PC-3 (cell line): Measurements from ENCODE around the gene LTBP1. TPM values are rescaled to one million over a fixed set of nuclear protein-coding genes. Genes with fewer than 3 reads are reported as not detected.

ENCODE experiments used
- ATAC-seq: fragments of 200-7000 bp; cut with Tn5 transposase; 2 replicates; pipeline ENCODE4 v1.9.1; 2020; ENCODE audit warnings: mild to moderate bottlenecking, moderate library complexity
- BruUV-seq: library from RNA; stranded (reverse); fragments of 400-500 nt; replicated peaks from 2 replicates; lab custom pipeline; 2021; lab: Mats Ljungman, UMichigan
- CTCF ChIA-PET: fragments of 300-600 bp; sonication (Branson Sonifier 250); formaldehyde crosslinking; loops from one replicate; lab custom pipeline; 2022; ENCODE audit warnings: antibody characterized with exemption; lab: Charles Lee
- POLR2A ChIA-PET: fragments of 300-600 bp; sonication (Branson Sonifier 250); formaldehyde crosslinking; loops from one replicate; lab custom pipeline; 2022; ENCODE audit warnings: antibody characterized with exemption; ENCODE audit not compliant: unreplicated experiment; lab: Charles Lee
- DNase-seq: peaks from one replicate; pipeline ENCODE4 v3.0.0-alpha.2; 2015
- H2AFZ ChIP-seq: fragments of 300-600 bp; sonication (generic); 2 replicates; pipeline ENCODE4 v1.6.0; 2016; ENCODE audit warnings: antibody characterized with exemption, low read length
- H3F3A ChIP-seq: fragments of 300-600 bp; sonication (generic); one replicate; pipeline ENCODE4 v1.6.0; 2017; ENCODE audit warnings: antibody characterized with exemption, low read length, control low read depth, mild to moderate bottlenecking; ENCODE audit not compliant: unreplicated experiment
- H3K27ac ChIP-seq: fragments of 300-600 bp; sonication (generic); 2 replicates; pipeline ENCODE4 v1.5.1; 2016; ENCODE audit warnings: mild to moderate bottlenecking, low read length
- H3K27me3 ChIP-seq: fragments of 300-600 bp; sonication (generic); 2 replicates; pipeline ENCODE4 v1.6.1; 2016; ENCODE audit warnings: low read length, mixed read lengths
- H3K36me3 ChIP-seq: fragments of 300-600 bp; sonication (generic); 2 replicates; pipeline ENCODE4 v1.6.1; 2016; ENCODE audit warnings: low read depth, mixed run types, low read length, mixed read lengths
- H3K4me1 ChIP-seq: fragments of 300-600 bp; sonication (generic); 2 replicates; pipeline ENCODE4 v1.5.1; 2016; ENCODE audit warnings: low read length; ENCODE audit not compliant: insufficient read depth
- H3K4me2 ChIP-seq: fragments of 300-600 bp; sonication (generic); 2 replicates; pipeline ENCODE4 v1.6.0; 2016; ENCODE audit warnings: low read length
- H3K4me3 ChIP-seq: fragments of 300-600 bp; sonication (generic); 2 replicates; pipeline ENCODE4 v1.5.1; 2016; ENCODE audit warnings: mild to moderate bottlenecking, low read length, mixed read lengths
- H3K79me2 ChIP-seq: fragments of 300-600 bp; sonication (generic); 2 replicates; pipeline ENCODE4 v1.6.1; 2017; ENCODE audit warnings: low read length, mixed read lengths
- H3K9ac ChIP-seq: fragments of 300-600 bp; sonication (generic); 2 replicates; pipeline ENCODE4 v1.6.0; 2016; ENCODE audit warnings: mild to moderate bottlenecking, low read length
- H3K9me2 ChIP-seq: fragments of 300-600 bp; sonication (generic); replicated peaks from 2 replicates; pipeline ENCODE4 v1.6.1; 2016; ENCODE audit warnings: mixed run types, low read length, mixed read lengths
- H3K9me3 ChIP-seq: fragments of 300-600 bp; sonication (generic); 2 replicates; pipeline ENCODE4 v1.6.1; 2016; ENCODE audit warnings: low read length, mixed read lengths
- H4K20me1 ChIP-seq: fragments of 300-600 bp; sonication (generic); 2 replicates; pipeline ENCODE4 v1.6.1; 2016; ENCODE audit warnings: low read length, mixed read lengths
- CTCF ChIP-seq: fragments of 300-600 bp; sonication (generic); conservative IDR thresholded peaks from 2 replicates; pipeline ENCODE4 v1.5.1; 2017; ENCODE audit warnings: antibody characterized with exemption, low read depth, mild to moderate bottlenecking, low read length
- EZH2 ChIP-seq: fragments of 300-600 bp; sonication (generic); IDR thresholded peaks from one replicate; pipeline ENCODE4 v1.6.1; 2017; ENCODE audit warnings: antibody characterized with exemption, mild to moderate bottlenecking, low read length; ENCODE audit not compliant: unreplicated experiment
- EZH2phosphoT487 ChIP-seq: fragments of 300-600 bp; sonication (generic); IDR thresholded peaks from 2 replicates; pipeline ENCODE4 v1.6.1; 2018; ENCODE audit warnings: mild to moderate bottlenecking, antibody characterized with exemption, low read length, borderline replicate concordance
- intact Hi-C: fragments of 100-400 bp; cut with micrococcal nuclease; formaldehyde crosslinking; loops from 2 replicates; pipeline ENCODE4 v1.9.0; 2023
- total RNA-seq: library from RNA; depleted of rRNA; stranded (reverse); fragments of >200 nt; gene quantifications from 2 replicates; pipeline ENCODE4 v1.2.3, GENCODE V29; 2014

Gene LTBP1
- total RNA-seq, 1 experiment from 2014 or later = 45.9 TPM

- H3K9me3 ChIP-seq = no peaks in the 10 kb centered on the region
- no peak overlapping the region for H3K4me2 ChIP-seq
- no peak overlapping the region for H3K9ac ChIP-seq
- no peak overlapping the region for H3K4me3 ChIP-seq
- intact Hi-C loops = no loop called here
- DNase-seq (no peak), ATAC-seq (no peak)
- no TSS peak for BruUV-seq
- no peak overlapping the region for H3K27ac ChIP-seq
- no peaks in the 10 kb centered on the region for H3K9me2 ChIP-seq
- TF ChIP-seq EZH2phosphoT487 (no peak), CTCF (no peak), EZH2 (no peak)
- H3K4me1 ChIP-seq = peaks cover 26% of the 10 kb centered on the region
- ChIA-PET CTCF (no interaction called here), POLR2A (no interaction called here)
- H3K79me2 ChIP-seq = no peaks in the 10 kb centered on the region
- no peaks in the 10 kb centered on the region for H3K27me3 ChIP-seq
- H2AFZ ChIP-seq = no peak overlapping the region
- H4K20me1 ChIP-seq = no peaks in the 10 kb centered on the region
- no peaks in the 10 kb centered on the region for H3F3A ChIP-seq
- no peaks in the 10 kb centered on the region for H3K36me3 ChIP-seq
Observed at GRCh38 chr2:33288011-33288410, 341.3 kb downstream of the LTBP1 start.

- intact Hi-C loops = loop anchor here (2.0 to 10.0 kb wide), 2 partner anchors 65 to 309 kb away; partner anchors contain the start of gene FAM98A
- Histone ChIP-seq H3F3A (no peaks in the 10 kb centered on the region), H3K9me2 (no peaks in the 10 kb centered on the region), H3K27ac (peak overlapping the region; percentile 91), H4K20me1 (no peaks in the 10 kb centered on the region), H3K4me3 (no peak overlapping the region), H3K9ac (peak overlapping the region; percentile 72; the same call in 1 of the 2 replicates), H3K79me2 (no peaks in the 10 kb centered on the region), H3K36me3 (no peaks in the 10 kb centered on the region), H3K27me3 (no peaks in the 10 kb centered on the region), H3K4me1 (peaks cover 26% of the 10 kb centered on the region), H3K4me2 (no peak overlapping the region), H3K9me3 (no peaks in the 10 kb centered on the region), H2AFZ (no peak overlapping the region)
- no peak for TF ChIP-seq EZH2phosphoT487
- POLR2A ChIA-PET = no interaction called here
- CTCF ChIA-PET = no interaction called here
- no peak for DNase-seq
- no TSS peak for BruUV-seq
- ATAC-seq = no peak
Observed at GRCh38 chr2:33289961-33290360, 343.2 kb downstream of the LTBP1 start.

GRCh38 chr2:33291278-33292013 is 344.7 kb downstream of the LTBP1 start:
- Histone ChIP-seq H3K27me3 (no peaks in the 10 kb centered on the region), H3K9ac (peak overlapping the region; percentile 81), H3K4me3 (peak overlapping the region; percentile 44), H3K4me2 (peak overlapping the region; percentile 73), H3K36me3 (0 out of 2 replicates have a peak, but pooled peaks cover 3% of the 10 kb centered on the region), H3K9me2 (0 out of 2 replicates have a peak, but pooled peaks cover 3% of the 10 kb centered on the region), H3K79me2 (no peaks in the 10 kb centered on the region), H3F3A (no peaks in the 10 kb centered on the region), H3K4me1 (peaks cover 26% of the 10 kb centered on the region), H3K27ac (peak overlapping the region; percentile 91), H4K20me1 (no peaks in the 10 kb centered on the region), H3K9me3 (no peaks in the 10 kb centered on the region), H2AFZ (no peak overlapping the region)
- intact Hi-C loops = loop anchor here (2.0 to 10.0 kb wide), 2 partner anchors 63 to 307 kb away; partner anchors contain the start of gene FAM98A
- POLR2A ChIA-PET = interaction anchor here (0.6 kb wide), 1 partner anchor 380 kb away, joined by 4 read pairs; no protein-coding TSS in a partner anchor
- TF ChIP-seq CTCF = no peak
- peak; percentile 96 for ATAC-seq
- CTCF ChIA-PET = no interaction called here
- BruUV-seq = no TSS peak
- peak; percentile 92 for DNase-seq
